Gastroesophageal sphincter (tissue), 3 donors: ENCODE data around the gene REST.

ENCODE experiments used
- CTCF ChIP-seq, 4 experiments: fragments of 200-600 bp in 2 of 4; fragments of 450-650 bp in 2 of 4; sonication (generic) in 1 of 4; IDR thresholded peaks; one replicate each; pipeline ENCODE4 v1.5.1; 2017 to 2019; ENCODE audit warnings: antibody characterized with exemption in 4 of 4, mild to moderate bottlenecking in 2 of 4, moderate library complexity in 2 of 4
- EP300 ChIP-seq: sonication (generic); formaldehyde crosslinking; IDR thresholded peaks from one replicate; pipeline ENCODE4 v1.6.1; 2017; ENCODE audit warnings: antibody characterized with exemption, mild to moderate bottlenecking
- POLR2A ChIP-seq, 2 donors: fragments of 450-650 bp; IDR thresholded peaks; one replicate each; pipeline ENCODE4 v1.6.1; 2017; ENCODE audit warnings: antibody characterized with exemption in 2 of 2, mild to moderate bottlenecking in 2 of 2, moderate library complexity in 1 of 2
- POLR2AphosphoS5 ChIP-seq: sonication (generic); formaldehyde crosslinking; IDR thresholded peaks from one replicate; pipeline ENCODE4 v1.6.1; 2017; ENCODE audit warnings: antibody characterized with exemption

GRCh38 chr4:56973336-56973735 is 65.6 kb downstream of the REST start:
- no peak for TF ChIP-seq CTCF (IDR thresholded peaks at IDR 0.05)
- no peak for TF ChIP-seq POLR2A (IDR thresholded peaks at IDR 0.05)
- TF ChIP-seq EP300 = no peak
- TF ChIP-seq POLR2AphosphoS5 = no peak
